H9 (cell line): ENCODE data around the gene DOK5. TPM values are rescaled to one million over a fixed set of nuclear protein-coding genes. Genes with fewer than 3 reads are reported as not detected.

Experiments
- DNase-seq: peaks from one replicate; pipeline ENCODE4 v3.0.0-alpha.2; 2017
- H2AFZ ChIP-seq: one replicate; pipeline ENCODE4 v1.6.1; 2013; ENCODE audit warnings: mild to moderate bottlenecking, low read length, control low read depth, moderate library complexity
- H2AK5ac ChIP-seq: 2 replicates; pipeline ENCODE4 v1.6.1; 2013; ENCODE audit warnings: low read length, control low read depth, mixed read lengths; ENCODE audit not compliant: insufficient read length
- H2BK120ac ChIP-seq: one replicate; pipeline ENCODE4 v1.6.1; 2013; ENCODE audit warnings: low read depth, mild to moderate bottlenecking, low read length, control low read depth, inconsistent platforms; ENCODE audit not compliant: poor library complexity, severe bottlenecking
- H2BK12ac ChIP-seq: 2 replicates; pipeline ENCODE4 v1.6.1; 2013; ENCODE audit warnings: low read length, control low read depth, mixed read lengths, low read depth; ENCODE audit not compliant: insufficient read length
- H2BK15ac ChIP-seq: 2 replicates; pipeline ENCODE4 v1.6.1; 2013; ENCODE audit warnings: low read depth, low read length, control low read depth
- H2BK20ac ChIP-seq: one replicate; pipeline ENCODE4 v1.6.1; 2013; ENCODE audit warnings: low read depth, mild to moderate bottlenecking, low read length, control low read depth, inconsistent platforms; ENCODE audit not compliant: poor library complexity, severe bottlenecking
- H2BK5ac ChIP-seq: 2 replicates; pipeline ENCODE4 v1.6.1; 2013; ENCODE audit warnings: low read length, control low read depth, mixed read lengths; ENCODE audit not compliant: insufficient read length
- H3K14ac ChIP-seq: 2 replicates; pipeline ENCODE4 v1.6.1; 2013; ENCODE audit warnings: low read length, control low read depth; ENCODE audit not compliant: insufficient read depth
- H3K18ac ChIP-seq: 2 replicates; pipeline ENCODE4 v1.6.1; 2013; ENCODE audit warnings: low read depth, mild to moderate bottlenecking, mixed read lengths, low read length, control low read depth; ENCODE audit not compliant: insufficient read length
- H3K23ac ChIP-seq: 2 replicates; pipeline ENCODE4 v1.6.1; 2013; ENCODE audit warnings: low read length, control low read depth, mixed read lengths, low read depth; ENCODE audit not compliant: insufficient read length
- H3K23me2 ChIP-seq: 2 replicates; pipeline ENCODE4 v1.6.1; 2013; ENCODE audit warnings: low read depth, mild to moderate bottlenecking, mixed read lengths, low read length, control low read depth; ENCODE audit not compliant: insufficient read length, poor library complexity, severe bottlenecking
- H3K27ac ChIP-seq: 2 replicates; pipeline ENCODE4 v1.5.1; 2013; ENCODE audit warnings: low read length, control low read depth, mixed read lengths, low read depth; ENCODE audit not compliant: insufficient read length
- H3K27me3 ChIP-seq: 2 replicates; pipeline ENCODE4 v1.6.1; 2013; ENCODE audit warnings: low read length, control low read depth, inconsistent platforms; ENCODE audit not compliant: insufficient read depth
- H3K4ac ChIP-seq: 2 replicates; pipeline ENCODE4 v1.6.1; 2013; ENCODE audit warnings: low read depth, mild to moderate bottlenecking, control low read depth, inconsistent platforms, low read length, moderate library complexity
- H3K4me1 ChIP-seq: 2 replicates; pipeline ENCODE4 v1.6.1; 2013; ENCODE audit warnings: low read length, control low read depth, inconsistent platforms; ENCODE audit not compliant: insufficient read depth
- H3K4me2 ChIP-seq: 2 replicates; pipeline ENCODE4 v1.6.1; 2013; ENCODE audit warnings: low read length, control low read depth, mixed read lengths; ENCODE audit not compliant: insufficient read length, insufficient read depth
- H3K56ac ChIP-seq: 2 replicates; pipeline ENCODE4 v1.6.1; 2013; ENCODE audit warnings: low read depth, mild to moderate bottlenecking, mixed read lengths, low read length, control low read depth; ENCODE audit not compliant: insufficient read length
- H3K79me1 ChIP-seq: 2 replicates; pipeline ENCODE4 v1.6.1; 2013; ENCODE audit warnings: low read depth, mild to moderate bottlenecking, moderate library complexity, low read length, control low read depth, inconsistent platforms; ENCODE audit not compliant: insufficient read depth, poor library complexity, severe bottlenecking
- H3K79me2 ChIP-seq: 2 replicates; pipeline ENCODE4 v1.6.1; 2013; ENCODE audit warnings: low read length, control low read depth, inconsistent platforms; ENCODE audit not compliant: insufficient read depth
- H3K9ac ChIP-seq: 2 replicates; pipeline ENCODE4 v1.6.1; 2013; ENCODE audit warnings: low read length, control low read depth, mixed read lengths; ENCODE audit not compliant: insufficient read length; ENCODE audit errors: extremely low read depth
- H3K9me3 ChIP-seq: one replicate; pipeline ENCODE4 v1.6.1; 2013; ENCODE audit warnings: low read depth, low read length, inconsistent platforms; ENCODE audit not compliant: control insufficient read depth
- H3T11ph ChIP-seq: one replicate; pipeline ENCODE4 v1.6.1; 2013; ENCODE audit warnings: mild to moderate bottlenecking, low read length, control low read depth, inconsistent platforms
- H4K20me1 ChIP-seq: one replicate; pipeline ENCODE4 v1.6.1; 2013; ENCODE audit not compliant: control insufficient read depth, insufficient read length, insufficient read depth
- H4K5ac ChIP-seq: 2 replicates; pipeline ENCODE4 v1.6.1; 2013; ENCODE audit warnings: low read depth, mild to moderate bottlenecking, mixed read lengths, low read length, control low read depth; ENCODE audit not compliant: insufficient read length
- H4K8ac ChIP-seq: replicated peaks from 2 replicates; pipeline ENCODE4 v1.6.1; 2013; ENCODE audit warnings: low read length, control low read depth, mixed read lengths, low read depth; ENCODE audit not compliant: insufficient read length
- H4K91ac ChIP-seq: 2 replicates; pipeline ENCODE4 v1.6.1; 2013; ENCODE audit warnings: low read depth, mild to moderate bottlenecking, moderate library complexity, mixed read lengths, low read length, control low read depth; ENCODE audit not compliant: insufficient read length
- H3K27ac Mint-ChIP-seq, 3 experiments: 2 replicates in 2 of 3; 3 replicates in 1 of 3; pipeline ENCODE4 v1.8.0; 2020 to 2021; ENCODE audit warnings: mixed read lengths in 3 of 3, mild to moderate bottlenecking in 1 of 3, moderate library complexity in 1 of 3
- H3K27me3 Mint-ChIP-seq: 2 replicates; pipeline ENCODE4 v1.8.0; 2021; ENCODE audit warnings: low read depth, mild to moderate bottlenecking, moderate library complexity, mixed read lengths
- H3K36me3 Mint-ChIP-seq, 3 experiments: 2 replicates in 2 of 3; 3 replicates in 1 of 3; pipeline ENCODE4 v1.8.0; 2020 to 2021; ENCODE audit warnings: low read depth in 3 of 3, mixed read lengths in 3 of 3; ENCODE audit not compliant: insufficient read depth in 1 of 3
- H3K4me1 Mint-ChIP-seq, 2 experiments: 2 replicates each; pipeline ENCODE4 v1.8.0; 2020; ENCODE audit warnings: mixed read lengths in 2 of 2
- H3K4me3 Mint-ChIP-seq, 2 experiments: 2 replicates in 1 of 2; 3 replicates in 1 of 2; pipeline ENCODE4 v1.8.0; 2020 to 2021; ENCODE audit warnings: mild to moderate bottlenecking in 2 of 2, mixed read lengths in 2 of 2, moderate library complexity in 1 of 2
- H3K9me3 Mint-ChIP-seq, 2 experiments: 2 replicates in 1 of 2; 3 replicates in 1 of 2; pipeline ENCODE4 v1.8.0; 2020; ENCODE audit warnings: mild to moderate bottlenecking in 2 of 2, mixed read lengths in 2 of 2, moderate library complexity in 1 of 2
- WGBS: extraction: QIAGEN DNeasy Blood & Tissue Kit; methylation state at CpG from one replicate; pipeline ENCODE4 v1.1.7; 2013; ENCODE audit warnings: missing lambda C conversion rate, low lambda C conversion rate, mixed read lengths; ENCODE audit not compliant: insufficient read length; ENCODE audit errors: extremely low coverage; 5-methylcytosine and 5-hydroxymethylcytosine counted together
- total RNA-seq: library from RNA; stranded (reverse); gene quantifications from 2 replicates; pipeline ENCODE4 v1.2.1, GENCODE V29; 2021
- TF ChIP-seq, protein P1 (sequence below): fragments of 200-600 bp; sonication (generic); conservative IDR thresholded peaks from 3 replicates; pipeline ENCODE4 v1.8.0; 2021; ENCODE audit warnings: antibody characterized with exemption, mild to moderate bottlenecking

The DOK5 gene
- total RNA-seq, 1 experiment from 2014 or later, result 4.5 TPM

DNA sequence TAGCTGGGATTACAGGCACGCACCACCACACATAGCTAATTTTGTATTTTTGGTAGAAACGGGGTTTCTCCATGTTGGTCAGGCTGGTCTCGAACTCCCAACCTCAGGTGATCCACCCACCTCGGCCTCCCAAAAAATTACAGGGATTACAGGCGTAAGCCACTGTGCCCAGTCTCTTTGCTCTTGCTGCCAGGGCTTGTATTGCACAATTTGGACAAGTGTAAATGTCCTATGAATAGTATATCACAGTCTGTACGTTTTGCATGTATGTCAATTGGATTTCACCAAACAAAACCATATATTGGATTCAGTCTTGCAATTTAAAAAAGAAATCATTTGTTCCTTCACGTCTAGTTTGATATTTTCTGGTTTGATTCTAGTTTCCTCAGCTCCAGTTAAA is 2.1 kb upstream of the DOK5 start:
- H3K4me3 Mint-ChIP-seq, result no peak overlapping the region
- H3T11ph ChIP-seq, result no peak overlapping the region
- no peak overlapping the region for H3K9ac ChIP-seq
- H2BK5ac ChIP-seq, result no peak overlapping the region
- H3K56ac ChIP-seq, result no peak overlapping the region
- no peak overlapping the region for H3K14ac ChIP-seq
- H3K9me3 ChIP-seq, result no peaks in the 10 kb centered on the region
- H3K79me1 ChIP-seq, result no peaks in the 10 kb centered on the region
- H2BK15ac ChIP-seq, result no peak overlapping the region
- H3K4ac ChIP-seq, result no peak overlapping the region
- no peak overlapping the region for H2AK5ac ChIP-seq
- no peak overlapping the region for H3K27ac Mint-ChIP-seq
- H3K27me3 Mint-ChIP-seq, result peaks cover 45% of the 10 kb centered on the region
- no peak for DNase-seq
- no peak overlapping the region for H4K5ac ChIP-seq
- no peak overlapping the region for H2AFZ ChIP-seq
- H3K4me1 ChIP-seq, result no peaks in the 10 kb centered on the region
- no peak overlapping the region for H3K18ac ChIP-seq
- no peaks in the 10 kb centered on the region; a peak in 1 of 5 replicates for H3K9me3 Mint-ChIP-seq
- no peak overlapping the region for H3K4me2 ChIP-seq
- no peaks in the 10 kb centered on the region for H3K79me2 ChIP-seq
- no CpG with 5 or more reads among the region's 7 CpGs for WGBS
- no peak overlapping the region for H2BK20ac ChIP-seq
- no peak overlapping the region for H4K91ac ChIP-seq
- H2BK120ac ChIP-seq, result no peak overlapping the region
- H3K27me3 ChIP-seq, result peaks cover 3% of the 10 kb centered on the region; the same call in 1 of the 2 replicates
- peaks cover 10% of the 10 kb centered on the region for H3K23me2 ChIP-seq
- peaks cover 24 to 26% of the 10 kb centered on the region in 2 experiments for H3K4me1 Mint-ChIP-seq
- H3K23ac ChIP-seq, result no peak overlapping the region
- H4K20me1 ChIP-seq, result no peaks in the 10 kb centered on the region
- no peaks in the 10 kb centered on the region; a peak in 1 of 7 replicates for H3K36me3 Mint-ChIP-seq
- H4K8ac ChIP-seq, result no peak overlapping the region
- TF ChIP-seq, protein P1, sequence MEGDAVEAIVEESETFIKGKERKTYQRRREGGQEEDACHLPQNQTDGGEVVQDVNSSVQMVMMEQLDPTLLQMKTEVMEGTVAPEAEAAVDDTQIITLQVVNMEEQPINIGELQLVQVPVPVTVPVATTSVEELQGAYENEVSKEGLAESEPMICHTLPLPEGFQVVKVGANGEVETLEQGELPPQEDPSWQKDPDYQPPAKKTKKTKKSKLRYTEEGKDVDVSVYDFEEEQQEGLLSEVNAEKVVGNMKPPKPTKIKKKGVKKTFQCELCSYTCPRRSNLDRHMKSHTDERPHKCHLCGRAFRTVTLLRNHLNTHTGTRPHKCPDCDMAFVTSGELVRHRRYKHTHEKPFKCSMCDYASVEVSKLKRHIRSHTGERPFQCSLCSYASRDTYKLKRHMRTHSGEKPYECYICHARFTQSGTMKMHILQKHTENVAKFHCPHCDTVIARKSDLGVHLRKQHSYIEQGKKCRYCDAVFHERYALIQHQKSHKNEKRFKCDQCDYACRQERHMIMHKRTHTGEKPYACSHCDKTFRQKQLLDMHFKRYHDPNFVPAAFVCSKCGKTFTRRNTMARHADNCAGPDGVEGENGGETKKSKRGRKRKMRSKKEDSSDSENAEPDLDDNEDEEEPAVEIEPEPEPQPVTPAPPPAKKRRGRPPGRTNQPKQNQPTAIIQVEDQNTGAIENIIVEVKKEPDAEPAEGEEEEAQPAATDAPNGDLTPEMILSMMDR, result no peak
- no peak overlapping the region for H3K27ac ChIP-seq
- H2BK12ac ChIP-seq, result no peak overlapping the region
